Right hindlimb (tissue), 1 donor: Measurements from ENCODE around the gene ITGB5.

Experiments used
- DNase-seq: peaks from one replicate; pipeline ENCODE4 v3.0.0-alpha.2; 2018

The ITGB5 gene

GRCh38 chr3:124747111-124747981, 139.8 kb downstream of the ITGB5 start:
- no peak for DNase-seq

- no peak for DNase-seq
Measured at GRCh38 chr3:124745756-124746155, 141.4 kb downstream of the ITGB5 start.

- DNase-seq, result no peak
Measured at GRCh38 chr3:124741027-124741426, 146.1 kb downstream of the ITGB5 start.

GRCh38 chr3:124731760-124732159, 155.4 kb downstream of the ITGB5 start:
- DNase-seq, result no peak

- no peak for DNase-seq
Measured at GRCh38 chr3:124730941-124731297, 156.2 kb downstream of the ITGB5 start.

- DNase-seq, result peak; percentile 94
Measured at GRCh38 chr3:124730129-124730940, 156.8 kb downstream of the ITGB5 start, which contains the start of gene UMPS. Gene UMPS, plus strand, starts transcription at chr3:124730452. Its CDS starts 20 bp downstream, at chr3:124730472.

GRCh38 chr3:124722589-124722988, 164.6 kb downstream of the ITGB5 start:
- no peak for DNase-seq

GRCh38 chr3:124714223-124714853, 172.8 kb downstream of the ITGB5 start:
- DNase-seq, result peak; percentile 36
